HG02938 (cell line): Measurements from ENCODE around the gene RPL29.

Source experiments
- ATAC-seq: cut with Tn5 transposase; IDR thresholded peaks from one replicate; pipeline ENCODE4 v1.9.1; 2021; ENCODE audit warnings: mild to moderate bottlenecking, moderate library complexity; ENCODE audit not compliant: unreplicated experiment

The RPL29 gene

DNA sequence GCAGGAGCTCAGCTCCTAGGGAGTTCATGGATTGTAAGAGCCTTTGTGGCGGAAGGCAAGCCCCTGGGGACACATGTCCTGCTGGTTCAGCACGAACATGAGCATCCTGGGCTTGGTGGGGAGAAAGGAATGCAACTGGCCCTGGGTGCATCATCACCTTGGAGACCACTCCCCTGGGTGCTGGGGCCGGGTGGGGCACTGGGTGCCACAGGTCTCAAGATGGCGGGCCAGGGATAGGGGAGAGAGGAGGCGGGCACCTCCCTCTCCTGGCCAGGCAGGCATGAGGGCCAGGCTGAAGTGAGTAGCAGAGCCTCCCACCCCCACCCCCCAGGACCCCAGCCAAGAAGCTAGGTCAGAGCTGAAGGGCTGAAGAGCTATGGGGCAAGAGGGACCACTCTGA lies 29.2 kb downstream of the RPL29 start:
- no peak for ATAC-seq

DNA sequence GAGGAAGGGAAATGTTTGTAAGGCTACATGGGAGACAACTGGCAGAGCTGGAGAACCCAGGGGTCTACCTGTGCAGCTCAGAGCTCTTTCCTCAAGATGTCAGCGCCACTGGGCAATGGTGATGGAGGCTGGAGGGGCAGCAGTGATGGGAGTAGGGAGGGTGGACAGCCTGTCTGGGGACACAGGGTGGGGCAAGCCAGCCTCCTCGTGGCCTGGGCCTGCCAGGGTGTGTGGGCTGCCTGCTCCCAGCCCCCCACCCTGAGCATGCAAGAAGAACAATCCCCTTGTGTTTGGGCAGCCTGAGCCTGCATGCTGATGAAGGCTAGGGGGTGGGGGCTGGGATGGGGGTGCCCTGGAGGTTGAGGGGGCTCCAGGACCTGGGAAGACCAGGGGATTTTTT lies 29.7 kb downstream of the RPL29 start:
- ATAC-seq: no peak

DNA sequence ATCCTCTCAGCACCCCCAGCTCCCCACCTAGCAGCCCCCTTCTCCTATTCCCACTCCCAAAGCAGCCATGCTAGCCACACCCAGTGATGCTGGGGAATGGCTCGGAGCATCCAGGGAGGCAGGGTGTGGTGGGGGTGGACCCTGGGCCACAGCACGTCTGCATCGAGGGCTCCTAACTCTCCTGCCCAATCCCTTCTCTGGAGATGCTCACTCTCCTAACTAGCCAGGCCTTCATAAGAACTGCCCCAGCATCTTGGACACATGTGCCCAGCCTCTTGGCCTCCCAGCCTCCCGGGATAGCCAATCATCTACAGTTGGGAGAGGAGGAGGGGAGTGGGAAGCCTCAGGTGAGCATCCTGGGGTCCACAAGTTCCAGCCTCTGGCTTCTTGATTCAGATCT lies 31.2 kb downstream of the RPL29 start:
- no peak for ATAC-seq

DNA sequence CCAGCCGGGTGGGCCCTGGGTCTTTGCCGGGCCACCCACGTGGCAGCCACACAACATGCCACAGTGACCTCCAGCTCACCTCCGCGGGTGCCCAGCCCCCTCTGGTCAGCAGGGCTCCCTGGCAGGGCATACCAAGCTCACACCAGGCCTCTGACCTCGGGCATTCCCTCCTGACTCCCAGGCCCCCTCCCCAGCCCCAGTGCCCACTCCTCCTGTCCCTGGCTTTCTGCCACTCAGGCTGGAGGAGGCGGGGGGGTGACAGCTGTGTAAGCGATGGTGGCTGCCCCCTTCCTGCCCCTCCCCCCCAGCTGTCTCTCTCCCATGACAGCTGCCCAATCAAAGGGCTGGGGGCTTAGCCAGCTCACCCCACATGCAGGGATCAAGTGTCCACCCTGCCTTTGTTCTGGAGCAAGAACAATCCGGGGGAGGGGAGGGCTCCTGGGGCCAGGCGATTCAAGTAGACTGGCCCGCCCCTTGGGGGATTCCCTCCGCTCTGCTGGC lies 31.7 kb downstream of the RPL29 start:
- ATAC-seq: no peak

DNA sequence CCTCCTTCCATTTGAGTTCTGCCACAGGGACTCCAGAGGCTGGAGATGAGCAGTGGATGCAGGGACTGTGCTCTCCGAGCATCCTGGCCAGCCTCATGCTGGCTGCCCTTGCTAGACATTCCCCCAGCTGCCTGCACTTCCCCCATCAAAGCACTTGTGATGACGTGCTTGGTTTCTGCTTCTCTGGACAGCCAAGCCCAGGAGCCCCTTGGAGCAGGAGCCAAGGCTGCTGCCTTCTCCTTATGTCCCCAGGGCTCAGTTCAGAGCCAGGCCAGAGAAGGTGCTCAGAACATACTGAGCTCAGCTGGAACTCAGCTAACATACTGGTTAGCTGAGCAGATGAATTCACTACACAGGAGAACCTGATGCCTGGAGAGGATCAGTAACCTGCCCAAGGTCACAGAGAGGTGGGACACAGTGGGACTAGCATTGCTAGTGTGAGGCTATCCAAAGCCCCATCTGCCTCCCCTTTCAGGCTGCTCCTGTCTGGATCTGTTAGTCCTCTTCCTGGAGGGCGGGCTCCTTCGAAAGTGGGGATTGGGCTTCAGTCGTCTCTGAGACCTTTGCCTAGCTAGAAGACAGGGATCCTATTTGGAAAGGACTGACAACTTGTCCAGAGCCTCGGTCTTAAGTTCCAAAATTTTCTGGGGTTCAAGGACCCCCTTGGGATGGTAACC lies 32.7 kb downstream of the RPL29 start:
- no peak for ATAC-seq

DNA sequence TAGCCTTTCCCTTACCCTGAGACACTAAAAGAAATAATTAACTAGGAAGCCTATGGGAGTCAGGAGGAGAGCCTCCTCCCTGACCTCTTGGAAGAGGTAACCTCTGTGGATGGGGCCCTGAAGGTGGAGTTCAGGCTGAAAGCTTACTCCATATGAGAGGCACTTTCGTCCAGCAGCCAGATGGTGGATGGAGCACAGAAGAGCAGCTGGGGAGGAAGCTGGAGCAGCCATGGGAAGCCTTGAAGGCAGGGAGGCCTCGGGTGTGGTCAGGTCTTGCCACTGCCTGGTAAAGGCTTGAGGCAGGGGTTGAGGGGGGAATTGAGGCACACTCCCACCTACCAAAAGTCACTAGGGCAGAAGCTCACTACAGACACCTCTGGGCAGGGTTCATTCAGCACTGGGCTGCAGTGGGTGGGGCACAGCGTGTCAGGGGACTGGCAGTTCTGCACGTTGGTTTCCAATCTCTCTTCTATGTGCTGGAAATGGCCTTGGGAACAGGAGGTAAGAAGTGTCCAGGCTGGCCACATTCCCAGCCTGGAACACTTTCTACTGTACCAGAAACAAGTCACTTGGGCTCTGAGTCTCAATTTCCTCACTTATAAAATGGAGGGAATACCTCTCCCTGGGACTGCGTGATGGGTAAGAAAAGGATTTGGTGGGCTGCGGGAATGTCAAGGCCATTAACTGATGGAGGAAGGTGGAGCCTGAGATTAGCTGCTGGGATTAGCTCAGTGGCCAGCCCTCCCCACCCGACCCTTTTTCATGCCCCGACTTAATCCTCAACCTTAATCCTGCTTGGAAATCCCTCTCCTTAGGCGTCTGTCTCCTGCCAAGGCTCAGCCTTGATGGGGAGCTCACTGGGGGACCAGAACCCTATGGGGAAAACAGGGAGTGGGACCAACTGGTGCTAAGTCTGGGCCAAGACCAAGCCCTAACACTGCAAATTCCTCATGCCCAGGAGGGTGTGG lies 33.8 kb downstream of the RPL29 start:
- ATAC-seq: no peak

DNA sequence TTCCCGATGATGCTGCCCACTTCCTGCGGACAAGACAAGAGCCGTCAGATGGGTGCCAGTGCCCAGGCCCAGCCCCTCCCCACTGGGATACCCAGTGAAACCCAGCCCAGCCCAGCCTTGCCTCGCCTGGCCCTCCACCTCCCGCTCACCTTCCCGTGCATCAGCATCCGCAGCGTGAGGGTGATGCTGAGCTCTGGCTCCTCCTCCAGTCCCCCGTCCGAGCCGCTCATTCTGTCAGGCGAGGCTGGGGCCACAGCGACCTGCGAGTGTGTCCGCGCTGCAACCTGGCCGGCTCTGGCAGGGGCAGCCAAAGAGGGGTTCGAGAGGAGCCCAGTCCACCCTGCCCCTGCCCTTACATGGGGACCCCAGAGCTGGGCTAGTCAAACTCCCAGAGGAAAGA lies 34.7 kb downstream of the RPL29 start:
- no peak for ATAC-seq

DNA sequence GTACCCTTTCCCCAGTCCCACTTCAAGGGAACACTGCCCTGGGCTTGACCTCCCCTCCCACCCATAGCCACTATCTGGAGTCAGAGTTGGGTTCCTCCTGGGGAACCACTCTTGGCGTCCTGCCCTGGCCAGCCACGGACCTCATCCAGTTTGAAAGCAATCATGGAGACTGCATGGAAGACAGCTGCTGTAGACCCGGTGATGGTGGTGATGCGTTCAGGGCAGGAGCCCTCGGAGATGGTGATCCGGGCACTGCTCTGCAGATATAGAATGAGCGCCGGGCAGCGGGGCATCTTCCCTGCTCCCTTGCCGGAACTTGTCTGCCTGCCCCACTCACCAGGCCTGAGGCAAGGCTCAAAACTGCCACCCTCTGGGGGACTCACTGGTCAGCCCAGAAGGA lies 35.3 kb downstream of the RPL29 start:
- ATAC-seq: no peak

DNA sequence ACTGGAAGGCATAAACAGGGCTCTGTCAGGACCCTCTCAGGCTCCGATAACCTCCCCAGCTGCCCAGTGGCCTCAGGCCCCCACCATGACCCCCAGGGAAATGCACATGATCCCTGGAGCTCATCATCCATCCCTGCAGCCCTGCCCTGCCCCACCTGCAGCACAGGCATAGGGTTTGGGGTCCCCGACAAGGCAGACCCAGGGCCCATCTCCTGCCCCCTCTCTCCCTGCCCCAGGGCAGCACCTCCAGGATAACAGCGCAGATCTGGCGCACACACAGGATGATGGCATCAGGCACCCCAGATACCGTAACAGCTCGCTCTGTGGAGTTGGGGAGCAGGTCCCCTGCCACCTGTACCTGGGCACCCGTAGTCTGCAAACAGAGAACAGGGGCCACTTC lies 36.0 kb downstream of the RPL29 start:
- ATAC-seq: no peak

DNA sequence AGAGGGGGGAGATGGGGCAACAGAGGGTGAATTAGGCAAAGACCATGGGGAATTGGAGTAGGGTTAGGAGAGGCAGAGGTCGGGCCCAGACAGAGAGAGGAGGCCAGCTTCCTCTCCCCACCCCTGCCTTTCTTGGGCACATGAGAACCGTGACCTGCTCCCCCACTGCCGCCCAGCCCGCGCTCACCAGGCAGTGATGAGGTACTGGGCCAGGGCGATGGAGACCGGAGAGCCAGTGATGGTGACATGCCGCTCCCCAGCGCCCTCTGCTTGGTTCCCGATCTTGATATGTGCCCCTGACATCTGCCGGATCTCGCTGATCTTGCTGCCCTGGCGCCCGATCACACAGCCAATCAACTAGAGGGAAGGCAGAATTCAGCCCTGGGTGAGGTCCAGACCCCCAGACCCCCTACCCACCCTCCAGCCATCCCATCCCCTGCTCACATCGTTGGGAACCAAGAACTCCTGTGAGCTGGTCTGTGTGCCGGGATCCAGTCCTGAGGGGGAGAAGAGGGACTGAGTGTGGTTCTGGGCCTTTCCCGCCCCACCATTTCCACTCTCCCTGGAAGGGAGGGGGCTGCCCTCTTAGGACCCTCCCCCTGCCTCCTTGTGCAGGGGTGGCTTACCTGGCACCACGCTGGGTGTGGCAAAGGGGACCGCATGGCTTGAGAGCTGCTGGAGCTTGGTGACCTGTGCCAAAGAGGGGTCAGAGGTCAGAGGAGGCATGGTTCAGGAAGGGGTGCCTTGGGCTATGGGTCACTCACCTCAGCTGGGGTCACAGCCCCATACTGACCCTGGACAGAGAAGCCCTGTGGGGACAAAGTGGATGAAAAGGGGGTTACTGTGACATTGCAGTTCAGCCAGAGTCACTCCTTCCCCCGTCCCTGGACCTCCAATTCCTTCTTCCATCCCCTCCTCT lies 36.8 kb downstream of the RPL29 start:
- ATAC-seq: no peak

DNA sequence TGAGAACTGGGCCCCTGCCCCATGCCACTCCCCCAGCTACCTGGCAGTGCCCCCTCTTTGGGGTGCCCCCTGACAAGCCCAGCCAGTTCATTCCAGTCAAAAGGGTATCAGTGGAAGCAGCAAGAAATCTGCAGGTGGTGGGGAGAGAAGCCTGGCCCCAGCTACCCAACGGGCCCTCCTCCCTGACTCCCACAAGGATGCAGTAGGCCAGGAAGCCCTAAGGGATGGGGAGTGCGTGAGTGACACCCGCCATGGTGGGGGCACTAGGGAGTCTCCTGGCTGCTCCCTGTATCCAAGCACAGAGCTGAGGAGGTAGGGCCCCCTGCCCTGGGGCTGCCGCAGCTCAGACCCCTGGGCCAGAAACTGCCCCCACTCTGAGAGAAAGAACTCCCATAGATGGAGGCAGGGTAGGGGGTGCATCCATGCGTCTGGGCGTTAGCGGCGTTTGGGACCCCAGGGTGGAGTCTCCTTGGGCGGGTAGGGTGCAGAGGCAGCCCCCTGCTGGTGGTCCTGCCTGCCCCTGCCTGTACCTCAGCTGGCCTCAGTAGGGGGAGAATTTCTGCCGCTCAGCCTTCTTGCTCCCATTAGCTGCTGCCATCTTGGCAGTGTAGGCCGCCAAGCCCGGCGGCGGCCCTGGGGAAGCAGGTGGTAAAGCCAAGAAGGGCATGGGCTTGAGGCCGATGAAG lies 38.0 kb downstream of the RPL29 start:
- no peak for ATAC-seq

DNA sequence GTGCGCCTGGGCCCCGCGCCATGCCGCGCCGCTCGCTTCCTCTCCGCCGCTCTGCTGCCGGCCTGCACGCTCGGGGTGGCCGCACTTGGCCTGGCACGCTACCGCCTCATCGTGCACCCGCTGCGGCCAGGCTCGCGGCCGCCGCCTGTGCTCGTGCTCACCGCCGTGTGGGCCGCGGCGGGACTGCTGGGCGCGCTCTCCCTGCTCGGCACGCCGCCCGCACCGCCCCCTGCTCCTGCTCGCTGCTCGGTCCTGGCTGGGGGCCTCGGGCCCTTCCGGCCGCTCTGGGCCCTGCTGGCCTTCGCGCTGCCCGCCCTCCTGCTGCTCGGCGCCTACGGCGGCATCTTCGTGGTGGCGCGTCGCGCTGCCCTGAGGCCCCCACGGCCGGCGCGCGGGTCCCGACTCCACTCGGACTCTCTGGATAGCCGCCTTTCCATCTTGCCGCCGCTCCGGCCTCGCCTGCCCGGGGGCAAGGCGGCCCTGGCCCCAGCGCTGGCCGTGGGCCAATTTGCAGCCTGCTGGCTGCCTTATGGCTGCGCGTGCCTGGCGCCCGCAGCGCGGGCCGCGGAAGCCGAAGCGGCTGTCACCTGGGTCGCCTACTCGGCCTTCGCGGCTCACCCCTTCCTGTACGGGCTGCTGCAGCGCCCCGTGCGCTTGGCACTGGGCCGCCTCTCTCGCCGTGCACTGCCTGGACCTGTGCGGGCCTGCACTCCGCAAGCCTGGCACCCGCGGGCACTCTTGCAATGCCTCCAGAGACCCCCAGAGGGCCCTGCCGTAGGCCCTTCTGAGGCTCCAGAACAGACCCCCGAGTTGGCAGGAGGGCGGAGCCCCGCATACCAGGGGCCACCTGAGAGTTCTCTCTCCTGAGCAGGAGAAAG lies 39.6 kb downstream of the RPL29 start:
- no peak for ATAC-seq

DNA sequence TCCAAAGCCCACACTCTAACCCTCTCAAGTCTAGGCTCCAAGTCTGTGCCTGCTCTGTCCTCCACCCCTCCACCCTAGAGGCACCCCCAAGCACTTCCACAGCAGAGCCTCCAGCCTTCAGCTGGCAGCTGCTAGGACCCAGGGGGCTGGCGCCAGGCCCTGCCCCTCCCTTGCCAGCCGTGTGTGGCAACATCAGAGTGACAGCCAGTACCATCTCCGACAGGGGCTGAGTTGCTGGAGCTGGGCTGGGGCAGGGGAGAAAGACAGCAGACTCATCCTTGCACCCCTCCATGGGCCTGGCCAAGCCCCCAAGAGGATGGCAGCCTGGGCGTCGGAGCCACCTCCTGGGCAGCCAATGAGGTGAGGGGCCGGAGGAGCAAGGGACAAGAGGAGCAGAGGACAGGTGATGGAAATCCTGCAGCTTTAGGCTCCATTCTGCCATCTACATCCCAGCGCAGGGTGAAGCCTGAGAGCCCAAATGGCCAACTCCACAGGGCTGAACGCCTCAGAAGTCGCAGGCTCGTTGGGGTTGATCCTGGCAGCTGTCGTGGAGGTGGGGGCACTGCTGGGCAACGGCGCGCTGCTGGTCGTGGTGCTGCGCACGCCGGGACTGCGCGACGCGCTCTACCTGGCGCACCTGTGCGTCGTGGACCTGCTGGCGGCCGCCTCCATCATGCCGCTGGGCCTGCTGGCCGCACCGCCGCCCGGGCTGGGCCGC lies 40.4 kb downstream of the RPL29 start, which contains the start of gene GPR62:
Gene GPR62, plus strand, starts transcription at position 207 of the 718 bp plus-strand sequence. Its CDS starts 272 bp downstream, at position 479.
- ATAC-seq: no peak

DNA sequence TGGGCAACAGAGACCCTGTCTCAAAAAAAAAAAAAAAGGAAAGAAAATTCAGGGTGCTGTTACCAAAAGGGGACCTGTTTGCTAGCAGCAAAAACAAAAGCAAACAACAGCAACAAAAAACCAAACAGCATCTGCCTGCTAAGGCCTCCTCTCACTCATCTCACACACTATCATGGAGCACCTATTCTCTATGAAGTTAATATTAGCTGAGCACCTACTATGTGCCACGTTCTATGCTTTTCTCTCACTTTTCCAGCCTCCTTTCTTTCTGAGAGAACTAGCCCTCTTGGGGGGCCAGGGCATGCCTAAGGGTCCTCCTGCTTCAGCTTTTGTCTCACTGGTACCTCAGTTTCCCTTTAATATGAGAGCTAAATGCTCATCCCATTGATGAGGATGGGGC lies 41.0 kb downstream of the RPL29 start:
- no peak for ATAC-seq

DNA sequence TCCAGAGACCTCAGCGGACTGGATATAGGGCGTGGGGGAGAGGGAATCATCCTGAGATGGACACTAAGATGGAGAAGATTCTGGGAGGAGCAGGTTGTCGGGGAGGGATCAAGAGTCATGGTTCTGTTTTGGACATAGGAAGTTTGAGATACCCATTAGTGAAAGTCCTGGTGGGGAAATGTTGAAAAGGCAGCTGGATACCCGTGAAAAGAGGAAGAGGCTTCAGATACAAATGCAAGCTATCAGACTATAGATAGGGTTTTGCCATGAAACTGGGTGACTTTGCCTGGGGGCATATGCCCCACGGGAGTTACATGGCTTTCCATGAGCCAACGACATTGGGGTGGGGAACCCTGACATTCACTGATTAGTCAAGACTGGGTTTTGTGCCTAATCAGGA lies 41.6 kb downstream of the RPL29 start:
- no peak for ATAC-seq

DNA sequence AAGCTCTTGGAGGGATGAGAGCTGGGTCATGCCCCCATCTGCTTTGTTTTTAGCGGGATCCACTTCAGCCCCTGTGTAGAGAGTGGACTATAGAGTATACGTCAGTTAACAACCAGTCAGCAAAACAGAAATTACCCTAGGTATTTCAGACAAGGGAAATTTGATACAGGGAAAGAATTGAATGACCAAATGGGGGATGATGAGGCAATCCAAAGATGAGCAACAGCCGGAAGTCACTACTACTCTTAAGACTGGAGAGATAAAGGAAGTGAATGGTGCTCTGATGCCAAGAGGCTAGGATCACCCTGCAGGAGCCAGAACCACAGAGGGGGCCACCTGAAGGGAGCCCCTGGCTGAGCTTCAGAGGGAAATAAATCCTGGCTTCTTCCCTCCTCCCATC lies 42.2 kb downstream of the RPL29 start:
- no peak for ATAC-seq

DNA sequence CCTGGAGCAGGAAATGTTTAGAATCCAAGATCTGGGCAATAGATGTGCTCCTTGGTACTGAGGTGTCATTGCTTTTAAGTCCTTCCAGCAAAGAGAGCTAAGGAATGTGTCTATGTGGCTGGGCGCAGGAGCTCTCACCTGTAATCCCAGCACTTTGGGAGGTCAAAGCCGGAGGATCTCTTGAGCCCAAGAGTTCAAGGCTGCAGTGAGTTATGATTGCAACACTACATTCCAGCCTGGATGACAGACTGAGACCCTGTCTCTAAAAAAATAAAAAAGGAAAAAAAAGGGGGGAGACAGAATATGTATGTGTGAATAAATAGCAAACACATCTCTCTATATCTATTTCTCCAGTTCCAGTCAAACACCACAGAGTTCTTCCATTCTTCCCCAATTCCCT lies 44.8 kb downstream of the RPL29 start:
- ATAC-seq: no peak

DNA sequence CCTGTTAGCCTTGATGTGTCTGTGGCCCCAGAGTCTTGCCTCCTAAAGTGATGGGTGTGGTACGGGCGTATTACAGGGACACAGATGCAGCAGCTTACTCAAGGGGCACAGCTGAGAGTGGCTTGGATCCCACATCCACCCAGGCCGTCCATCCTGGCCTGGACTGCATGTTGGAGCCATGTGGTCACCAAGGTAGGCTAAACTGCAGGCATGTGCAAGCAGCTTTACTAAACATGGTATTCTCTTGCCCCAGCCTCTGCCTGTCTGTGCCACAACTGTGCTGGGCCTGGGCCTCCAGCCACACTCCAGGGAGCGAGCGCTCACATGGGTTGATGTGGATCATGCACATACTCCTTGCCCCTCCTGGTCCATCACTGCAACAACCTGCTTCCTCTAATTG lies 46.6 kb downstream of the RPL29 start:
- ATAC-seq: no peak
